NCI-H2107 treated with DMSO at 0.1 percent for 48 hours (cell line): ENCODE data around the gene NEXN.
"Not testable (repeated sequence)": the region's sequence is repeated elsewhere in the genome, so short reads cannot be mapped to it uniquely, and the experiment has no call there.

Experiments
- DNase-seq: peaks from one replicate; lab custom pipeline; 2025; ENCODE audit not compliant: unreplicated experiment; lab: John Stamatoyannopoulos, UW

Gene NEXN

GRCh38 chr1:77958391-77958790, 70.0 kb downstream of the NEXN start:
- DNase-seq, result no peak

GRCh38 chr1:77958850-77959249, 70.4 kb downstream of the NEXN start:
- DNase-seq, result no peak

- no peak for DNase-seq
These were observed 73.0 kb downstream of the NEXN start for GRCh38 chr1:77961392-77961791.

GRCh38 chr1:77966291-77966690, 77.9 kb downstream of the NEXN start:
- no peak for DNase-seq

GRCh38 chr1:77970192-77970591, 81.8 kb downstream of the NEXN start:
- DNase-seq, result no peak

GRCh38 chr1:77972080-77972479, 83.7 kb downstream of the NEXN start:
- DNase-seq, result no peak

GRCh38 chr1:77975386-77975785, 87.0 kb downstream of the NEXN start:
- DNase-seq, result no peak

- DNase-seq, result no peak
These were observed 87.5 kb downstream of the NEXN start for GRCh38 chr1:77975907-77976306.

- DNase-seq, result no peak
These were observed 88.1 kb downstream of the NEXN start for GRCh38 chr1:77976433-77977076.

GRCh38 chr1:77977989-77978292, 89.5 kb downstream of the NEXN start:
- no peak for DNase-seq

GRCh38 chr1:77978293-77978968, 90.0 kb downstream of the NEXN start:
- DNase-seq, result peak; percentile 86

GRCh38 chr1:77978969-77979876, 90.8 kb downstream of the NEXN start, which contains the start of gene FUBP1:
Gene FUBP1 (minus strand): TSS chr1:77979072. CDS start chr1:77979004, 68 bp downstream.
- DNase-seq, result peak; percentile 99

GRCh38 chr1:77983352-77983996, 95.0 kb downstream of the NEXN start:
- not testable (repeated sequence) for DNase-seq

- DNase-seq, result no peak
These were observed 95.6 kb downstream of the NEXN start for GRCh38 chr1:77983997-77984355.

- no peak for DNase-seq
These were observed 96.2 kb downstream of the NEXN start for GRCh38 chr1:77984629-77985028.

GRCh38 chr1:77986810-77987209, 98.4 kb downstream of the NEXN start:
- DNase-seq, result no peak

- DNase-seq, result no peak
These were observed 99.5 kb downstream of the NEXN start for GRCh38 chr1:77987919-77988318.

GRCh38 chr1:77989744-77990143, 101.3 kb downstream of the NEXN start:
- DNase-seq, result no peak

GRCh38 chr1:77990629-77991204, 102.3 kb downstream of the NEXN start:
- no peak for DNase-seq

GRCh38 chr1:77991638-77992037, 103.2 kb downstream of the NEXN start:
- DNase-seq, result no peak
